Stimulated activated CD4-positive, alpha-beta T cell treated with anti-CD3 and anti-CD28 coated beads, TNF-alpha, amount 100 ng/mL, for 1 hour (primary cell): ENCODE measurements around the gene RTN4R.
"Not testable (repeated sequence)": the region's sequence is repeated elsewhere in the genome, so short reads cannot be mapped to it uniquely, and the experiment has no call there.

Source experiments
- DNase-seq, 3 donors: peaks; one replicate each; pipeline ENCODE4 v3.0.0-alpha.2; 2020; ENCODE audit warnings: low read depth in 3 of 3, low spot score in 1 of 3

The RTN4R gene

DNA sequence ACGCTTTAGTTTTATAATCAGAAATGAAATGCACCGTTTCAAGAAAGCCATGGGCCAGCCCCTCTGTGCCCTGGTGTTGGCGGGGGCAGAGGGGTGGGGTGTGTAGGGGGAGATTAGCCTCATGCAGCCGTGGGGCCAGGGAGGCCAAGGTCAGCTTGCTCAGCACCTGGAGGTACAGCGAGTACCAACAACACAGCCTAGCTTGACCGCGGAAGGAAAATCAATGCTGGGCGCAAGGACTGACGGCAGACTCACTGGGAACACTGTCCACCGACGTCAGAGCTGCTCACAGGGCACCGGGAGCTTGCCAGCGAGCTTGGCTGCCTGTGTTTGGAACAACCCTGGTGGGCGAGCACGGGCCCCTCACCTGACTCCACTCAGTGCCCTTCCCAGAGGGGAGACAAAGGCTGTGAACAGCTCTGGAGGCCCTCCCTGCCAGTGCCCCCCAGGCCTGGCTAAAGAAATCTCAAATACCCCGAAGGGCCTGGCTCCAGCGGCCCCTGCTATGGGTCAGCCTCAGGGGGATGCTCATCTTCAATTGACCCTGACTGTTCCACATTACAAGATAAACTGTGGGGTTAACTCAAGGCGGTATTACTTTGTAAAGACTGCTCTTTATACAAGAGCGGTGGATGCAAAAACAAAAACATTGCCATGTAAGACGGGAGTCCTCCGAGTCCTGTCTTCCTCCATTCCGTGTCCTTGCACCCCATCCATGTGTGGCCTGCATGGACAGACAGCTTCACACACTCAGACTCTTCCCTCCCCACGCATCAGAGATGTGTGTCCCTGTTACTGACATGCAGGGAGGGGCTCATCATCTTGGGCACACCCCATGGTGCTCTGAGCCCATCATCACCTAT lies 21.3 kb upstream of the RTN4R start:
- DNase-seq, result not testable (repeated sequence)

DNA sequence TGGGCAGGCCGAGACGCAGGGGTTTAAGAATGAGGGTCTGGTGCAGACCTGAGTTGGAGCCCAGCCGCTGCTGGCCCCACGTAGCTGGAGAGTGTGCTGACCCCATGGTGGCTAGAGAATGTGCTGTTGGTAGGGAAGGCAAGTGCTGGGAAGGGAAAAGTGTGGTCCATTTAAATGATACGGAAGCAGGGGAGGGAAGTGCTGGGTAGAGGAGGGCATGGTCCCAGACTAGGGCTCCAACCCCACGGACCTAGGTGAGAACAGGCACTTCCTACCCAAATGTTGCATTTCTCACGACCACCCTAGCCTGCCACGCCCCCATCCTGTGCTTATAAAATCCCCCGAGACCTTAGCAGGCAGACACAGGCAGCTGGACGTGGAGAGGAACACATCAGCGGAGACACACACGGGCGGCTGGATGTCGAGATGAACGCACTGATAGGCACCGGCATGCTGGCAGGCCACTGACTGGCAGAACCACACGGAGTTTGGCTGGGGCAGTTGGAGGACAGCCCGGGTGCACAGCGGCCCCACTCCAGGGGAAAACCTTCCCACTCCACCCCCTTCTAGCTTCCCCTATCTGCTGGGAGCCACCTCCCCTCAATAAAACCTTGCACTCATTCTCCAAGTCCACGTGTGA lies 18.8 kb upstream of the RTN4R start:
- DNase-seq, result not testable (repeated sequence)

DNA sequence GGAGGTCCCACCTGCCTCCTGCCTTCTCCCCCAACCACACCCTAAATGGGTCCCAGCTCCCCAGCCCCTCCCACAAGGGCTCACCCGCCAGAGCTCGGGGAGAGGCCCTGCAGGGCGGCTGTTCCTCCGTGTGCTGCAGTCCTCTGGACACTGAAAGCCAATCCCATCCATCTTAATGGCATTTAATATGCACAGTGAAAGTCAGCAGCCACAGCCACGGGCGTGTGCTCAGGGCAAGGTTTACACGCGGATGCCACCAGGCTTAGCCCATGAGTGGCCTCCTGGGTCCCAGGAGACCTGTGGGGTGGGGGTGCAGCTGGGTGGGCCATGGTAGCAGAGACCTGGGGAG lies 18.2 kb upstream of the RTN4R start:
- not testable (repeated sequence) for DNase-seq

DNA sequence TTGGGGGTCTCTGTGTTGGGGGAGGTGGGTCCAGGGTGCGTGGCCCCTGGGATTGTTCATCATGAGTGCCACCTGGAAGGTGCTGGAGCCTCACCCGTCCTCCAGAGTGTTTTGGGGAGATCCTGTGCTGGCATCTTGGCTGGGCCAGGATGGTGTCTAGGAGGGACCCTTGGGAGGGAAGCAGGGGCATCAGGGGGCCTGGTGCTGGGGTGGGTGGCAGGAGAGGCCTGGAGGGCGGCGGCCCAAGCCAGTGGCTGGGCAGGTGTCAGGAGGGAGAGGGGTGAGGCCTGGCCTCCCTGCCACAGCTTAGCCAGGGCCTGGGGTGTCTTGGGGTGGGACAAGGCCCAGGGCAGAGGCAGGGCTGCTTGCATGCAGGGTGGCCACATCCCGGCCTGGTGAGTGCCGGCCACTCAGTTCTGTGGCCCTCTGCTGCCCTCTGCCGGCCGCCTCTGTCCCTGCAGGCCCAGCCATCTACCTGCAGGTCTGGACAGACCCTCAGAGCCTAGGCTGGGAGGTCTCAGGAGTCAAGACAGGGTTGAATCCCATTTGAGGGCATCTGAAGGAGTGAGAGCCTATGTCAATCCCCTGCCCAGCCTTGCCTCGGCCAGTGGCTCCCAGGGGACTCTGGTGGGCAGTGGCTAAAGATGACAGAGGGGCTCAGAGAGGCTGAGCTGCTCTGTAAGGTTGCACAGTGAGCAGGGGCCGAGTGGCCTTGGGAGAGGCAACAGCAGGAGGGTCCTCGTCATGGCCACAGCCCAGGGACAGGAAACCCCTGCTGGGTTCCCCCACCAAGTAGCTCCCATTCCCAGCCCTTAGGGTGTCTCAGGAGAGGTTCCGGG lies 17.6 kb upstream of the RTN4R start:
- peak; percentile 48 to 85 (median 55) for DNase-seq

DNA sequence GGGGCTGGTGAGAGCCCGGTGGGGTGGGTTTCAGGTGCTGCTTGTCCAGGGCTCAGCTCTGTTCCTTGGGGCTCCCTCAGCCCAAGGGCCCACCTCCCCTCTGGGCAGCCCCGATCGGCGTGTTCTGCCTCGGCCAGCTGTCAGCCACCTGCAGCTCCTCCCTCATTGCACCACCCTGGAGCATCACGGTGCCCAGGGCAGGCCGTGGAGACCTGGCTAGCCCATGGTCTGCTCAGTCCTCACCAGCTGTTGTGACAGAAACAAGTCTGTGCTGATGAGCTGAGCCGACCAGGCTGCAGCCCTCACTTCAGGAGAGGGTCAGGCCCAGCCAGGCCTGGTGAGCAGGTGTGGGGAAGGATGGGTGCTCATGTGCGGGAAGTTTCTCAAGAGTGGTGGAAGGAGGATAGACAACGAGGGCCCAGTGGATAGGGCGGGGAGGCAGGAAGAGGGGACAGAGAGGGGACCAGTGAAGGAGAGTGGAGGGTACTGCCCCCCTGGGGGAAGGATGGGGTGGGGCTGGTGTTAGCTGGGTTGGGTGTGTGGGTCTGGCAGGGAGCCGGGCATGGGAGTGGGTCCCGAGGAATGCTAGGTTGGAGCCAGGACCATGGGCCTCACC lies 16.5 kb upstream of the RTN4R start:
- DNase-seq, result no peak

DNA sequence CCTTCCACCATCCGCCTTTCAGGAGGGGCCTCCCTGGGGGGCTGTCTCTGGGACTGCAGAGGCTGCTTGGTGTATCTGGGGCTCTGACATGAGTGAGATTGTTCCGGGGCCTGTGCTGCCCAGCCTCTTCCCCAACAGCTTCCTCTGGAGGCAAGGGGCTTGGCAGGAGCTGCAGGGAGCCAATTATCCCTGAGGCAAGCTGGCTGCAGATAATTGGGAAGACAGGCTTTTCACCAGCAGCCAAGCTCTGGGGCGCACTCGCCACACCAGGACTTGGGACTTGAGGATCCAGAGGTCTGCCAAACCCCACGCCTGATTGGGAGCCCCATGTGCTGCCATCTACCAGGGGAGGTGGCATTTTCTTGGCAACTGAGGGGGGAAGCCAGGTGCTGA lies 15.6 kb upstream of the RTN4R start:
- no peak for DNase-seq

DNA sequence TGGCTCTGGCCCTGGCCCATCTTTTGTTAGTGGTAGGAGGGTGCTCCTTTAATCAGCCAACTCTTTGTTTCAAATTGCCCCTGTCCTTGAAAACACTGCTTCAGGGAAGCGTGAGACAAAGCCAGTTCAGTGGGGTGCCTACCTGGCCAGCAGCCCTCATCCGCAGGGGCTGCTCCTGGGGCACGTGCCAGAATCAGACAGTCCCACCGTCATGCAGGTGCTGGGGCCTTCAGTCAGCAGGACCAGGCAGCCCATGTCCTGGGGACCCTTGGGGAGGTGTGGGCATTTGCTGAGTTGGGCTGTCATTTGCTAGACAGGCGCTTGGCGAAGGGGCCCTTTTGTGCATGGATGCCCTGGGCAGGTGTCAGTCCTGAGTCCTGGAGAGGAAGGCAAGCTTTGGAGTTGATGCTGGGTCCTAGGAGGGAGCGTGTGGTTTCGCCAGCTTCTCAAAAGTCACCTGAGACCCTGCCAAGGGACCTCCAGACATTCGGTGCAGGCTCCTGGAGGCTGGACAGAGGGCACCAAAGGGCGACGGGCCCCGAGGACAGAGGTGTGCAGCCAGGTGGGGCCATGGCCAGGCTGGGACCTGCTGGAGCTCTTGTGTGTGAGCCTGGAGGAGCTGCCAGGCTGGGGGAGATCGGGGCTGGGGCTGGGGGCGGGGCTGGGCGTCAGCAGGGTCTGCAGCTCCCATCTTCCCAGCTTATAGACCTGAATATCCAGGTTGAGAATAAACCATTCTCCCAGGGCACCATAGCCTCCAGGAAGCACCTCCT lies 15.0 kb upstream of the RTN4R start:
- DNase-seq, result no peak

DNA sequence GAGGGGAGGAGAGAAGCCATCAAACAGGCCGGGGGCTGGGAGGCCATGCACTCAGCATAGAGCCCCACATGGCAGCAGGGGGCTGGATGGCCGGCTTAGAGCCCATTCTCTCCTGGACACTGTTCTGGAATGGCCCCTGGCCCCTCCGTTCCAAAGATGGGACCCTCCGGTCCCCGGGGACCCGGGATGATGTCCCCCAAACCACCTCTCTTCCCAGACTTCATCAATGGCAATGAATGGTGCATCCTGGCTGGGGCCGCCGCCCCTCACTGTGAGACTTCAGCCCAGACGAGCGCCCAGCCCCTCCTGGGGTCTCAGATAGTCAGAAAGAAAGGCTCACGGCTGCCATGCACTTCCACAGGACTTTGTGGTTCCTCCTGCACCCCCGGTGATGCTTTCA lies 13.8 kb upstream of the RTN4R start:
- DNase-seq, result no peak

DNA sequence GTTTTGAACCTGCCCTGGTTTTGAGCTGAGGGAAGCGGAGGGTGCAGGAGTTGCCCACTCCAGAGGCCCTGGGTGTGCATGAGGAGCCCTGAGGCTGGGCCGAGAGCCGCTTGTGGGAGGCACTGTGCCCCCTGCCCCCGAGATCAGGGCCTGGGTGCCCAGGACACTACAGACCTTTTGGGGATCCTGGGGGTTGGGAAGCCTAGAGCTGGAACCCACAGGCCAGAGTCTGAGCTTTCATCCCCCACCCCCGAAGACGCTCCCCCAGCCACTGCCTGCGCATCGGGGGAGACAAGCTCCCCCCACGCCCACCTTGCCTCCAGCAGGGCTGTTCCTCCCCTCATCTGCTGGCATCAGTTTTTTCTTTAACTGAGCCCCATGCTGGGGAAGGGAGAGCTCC lies 13.4 kb upstream of the RTN4R start:
- not testable (repeated sequence) for DNase-seq

DNA sequence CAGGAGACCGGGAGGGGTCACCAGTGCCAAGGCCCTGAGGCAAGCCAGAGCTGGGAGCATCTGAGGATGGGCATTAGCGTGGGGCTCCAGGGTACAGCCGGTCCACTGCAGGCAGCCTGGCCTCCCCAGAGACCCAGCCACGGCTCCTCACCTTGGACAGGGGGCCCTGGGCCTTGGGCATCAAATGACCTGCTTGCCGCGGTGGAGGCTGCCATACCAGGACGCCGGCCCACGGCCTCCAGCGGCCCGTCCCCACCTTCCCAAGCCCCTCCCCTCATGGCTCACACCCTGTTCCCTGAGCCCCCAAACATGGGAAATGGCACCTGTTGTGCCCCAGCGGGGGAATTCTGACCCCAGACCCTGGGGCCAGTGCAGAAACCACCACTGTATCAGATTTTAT lies 12.7 kb upstream of the RTN4R start:
- DNase-seq, result no peak

DNA sequence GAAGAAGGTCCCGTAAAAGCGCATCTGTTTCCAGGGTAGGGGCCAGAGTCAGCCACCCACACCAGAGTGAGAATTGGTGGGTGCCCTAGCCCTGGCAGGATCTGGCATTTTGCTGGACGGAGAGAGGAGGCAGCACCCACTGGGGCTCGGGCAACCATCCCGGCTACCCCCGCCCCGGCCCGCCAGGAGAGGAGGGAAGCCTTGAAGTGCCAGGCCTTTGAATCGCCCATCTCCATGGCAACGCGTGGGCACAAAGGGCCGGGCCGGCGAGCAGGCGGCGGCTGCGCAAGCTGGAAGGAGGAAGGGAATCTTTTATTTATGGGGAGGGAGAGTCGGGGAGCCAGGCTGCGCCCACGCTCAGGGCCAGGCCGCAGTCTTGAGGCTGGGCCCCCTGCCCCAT lies 12.0 kb upstream of the RTN4R start:
- DNase-seq, result not testable (repeated sequence)

DNA sequence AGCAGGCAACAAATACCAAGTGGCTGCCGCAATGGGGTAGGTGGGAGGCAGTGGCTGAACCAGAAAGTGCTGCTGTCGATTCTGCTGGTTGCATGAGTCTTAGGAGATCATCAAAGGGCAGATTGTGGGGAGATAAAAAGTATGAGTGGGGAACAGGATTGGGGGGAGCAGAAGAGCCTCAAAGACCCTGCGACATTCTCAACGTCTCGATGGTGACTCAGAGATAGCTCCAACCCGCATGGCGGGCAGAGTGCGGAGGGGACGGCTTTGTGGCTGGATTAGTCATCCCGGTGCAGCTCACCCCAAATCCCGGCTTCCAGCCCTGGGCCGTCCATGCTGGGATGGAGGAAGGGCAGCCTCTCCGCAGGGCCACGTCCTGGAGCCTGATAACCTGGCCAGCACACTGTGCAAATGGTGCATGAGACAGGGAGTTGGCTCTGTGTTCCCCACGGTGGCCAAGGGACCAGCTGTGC lies 11.6 kb upstream of the RTN4R start:
- no peak for DNase-seq

DNA sequence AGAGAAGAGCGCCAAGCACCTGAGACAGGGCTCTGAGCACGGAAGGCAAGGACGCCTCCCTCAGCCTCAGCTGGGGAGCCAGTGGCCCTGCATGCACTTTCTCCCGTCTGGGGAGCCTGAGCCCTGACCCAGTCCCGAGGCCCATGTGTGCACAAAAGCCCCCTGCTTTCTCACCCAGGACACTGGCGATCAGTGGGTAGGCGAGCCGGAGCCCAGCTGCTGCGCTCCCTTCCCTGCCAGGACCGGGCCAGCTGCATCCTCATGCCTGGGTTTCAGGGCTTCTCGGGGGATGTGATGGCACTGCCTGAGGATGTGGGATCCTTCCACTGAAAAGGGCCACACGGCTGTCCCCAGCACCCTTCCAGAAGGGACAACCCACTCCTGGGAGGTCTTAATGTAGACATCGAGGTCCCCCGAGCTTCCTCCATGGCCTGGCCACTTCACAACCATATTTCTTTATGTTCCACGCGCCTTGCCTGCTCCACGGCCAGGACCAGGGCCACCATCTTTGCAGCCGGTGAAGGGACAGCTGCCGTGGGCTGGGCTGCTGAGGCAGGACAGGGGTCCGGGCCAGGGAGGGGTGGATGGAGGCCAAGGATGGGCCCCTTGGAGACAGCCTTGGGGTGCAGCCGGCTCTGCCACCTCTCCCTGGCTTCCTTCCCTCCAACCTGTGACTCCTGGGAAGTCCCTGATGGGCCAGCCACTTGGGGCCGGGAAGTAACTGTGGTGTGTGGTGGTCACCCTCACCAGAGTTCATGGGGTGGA lies 10.8 kb upstream of the RTN4R start:
- not testable (repeated sequence) for DNase-seq

DNA sequence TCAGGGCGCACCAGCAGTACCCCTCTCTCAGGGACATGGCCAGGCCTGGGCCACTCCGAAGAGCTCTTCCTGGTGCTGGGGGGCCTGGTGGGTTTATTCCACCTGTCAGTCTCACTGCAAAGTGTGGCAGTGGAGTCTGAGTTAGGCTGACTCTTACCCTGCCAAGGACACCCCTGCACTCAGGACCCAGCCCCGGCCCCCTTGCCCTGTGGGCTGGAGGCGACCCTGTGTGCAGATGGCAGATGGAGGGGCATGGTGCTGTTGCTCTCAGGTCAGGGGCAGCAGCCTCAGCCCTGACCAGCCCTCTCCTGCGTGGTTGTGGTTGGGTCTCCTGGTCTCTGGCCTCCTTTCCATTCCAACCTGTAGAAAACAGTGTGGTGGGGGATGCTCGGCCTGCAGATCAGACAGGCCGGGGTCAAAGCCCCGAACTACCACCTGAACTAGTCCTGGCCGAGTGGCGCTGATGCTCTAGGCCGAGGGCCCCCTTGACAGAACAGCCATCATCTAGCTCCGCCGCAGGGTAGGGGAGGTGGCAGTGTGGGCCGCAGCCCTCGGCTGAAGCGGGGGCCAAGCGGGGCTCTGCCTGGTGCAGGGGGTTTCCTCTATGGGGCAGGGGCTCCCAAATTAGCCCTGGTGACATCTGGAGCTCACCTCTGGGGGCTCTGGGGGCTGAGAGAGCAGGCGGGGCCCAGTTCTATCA lies 10.0 kb upstream of the RTN4R start:
- not testable (repeated sequence) for DNase-seq

DNA sequence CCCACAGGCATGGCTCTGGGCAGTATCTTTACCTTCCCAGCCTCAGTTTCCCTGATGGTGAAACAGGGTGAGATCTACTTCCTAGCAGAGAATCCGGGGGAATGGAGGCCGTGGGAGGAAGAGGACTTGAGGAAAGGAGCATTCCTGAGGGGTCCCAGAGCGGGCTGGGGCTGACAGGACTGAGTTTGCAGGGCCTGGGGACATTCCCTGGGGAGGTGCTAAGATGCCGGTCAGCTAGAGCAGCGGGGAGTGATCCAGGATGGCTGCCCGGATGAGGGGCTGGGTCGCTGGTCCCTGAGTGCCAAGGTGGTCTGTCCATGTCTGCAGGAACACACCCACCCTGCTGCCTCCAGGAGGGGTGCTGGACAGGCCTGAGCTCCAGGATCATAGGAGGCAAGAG lies 8.3 kb upstream of the RTN4R start:
- DNase-seq, result no peak

DNA sequence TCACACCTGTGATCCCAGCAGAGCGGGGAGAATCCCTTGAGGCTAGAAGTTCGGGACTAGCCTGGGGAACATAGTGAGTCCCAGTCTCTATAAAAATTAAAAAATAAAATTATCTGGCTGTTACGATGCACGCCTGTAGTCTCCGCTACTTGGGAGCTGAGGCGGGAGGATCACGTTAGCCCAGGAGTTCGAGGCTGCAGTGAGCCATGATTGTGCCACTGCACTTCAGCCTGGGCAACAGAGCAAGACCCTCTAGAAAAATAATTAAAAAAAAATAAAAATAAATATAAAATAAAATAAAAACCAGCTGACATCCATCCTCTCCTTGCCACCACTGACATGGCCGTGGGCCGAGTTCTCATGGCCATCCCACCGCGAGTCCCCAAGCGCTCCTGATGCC lies 7.7 kb upstream of the RTN4R start:
- DNase-seq, result no peak

DNA sequence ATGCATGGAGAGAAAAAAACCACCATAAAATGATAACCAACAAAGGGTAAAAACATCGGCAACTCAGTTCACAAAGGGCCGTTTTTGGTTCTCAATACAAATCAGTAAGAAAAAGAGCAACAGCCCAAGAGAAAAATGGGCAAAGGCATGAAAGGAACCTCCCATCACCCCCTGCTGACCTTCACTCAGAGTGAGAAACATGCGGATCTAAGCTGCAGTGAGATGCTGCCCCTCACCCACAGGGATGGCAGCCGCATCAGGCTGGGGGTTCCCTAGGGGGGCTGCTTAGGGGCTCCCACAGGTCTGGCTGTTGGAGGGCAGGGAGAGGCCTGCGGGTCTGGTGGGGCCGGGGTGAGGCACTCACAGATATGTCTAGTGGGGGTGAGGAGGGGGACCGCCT lies 7.2 kb upstream of the RTN4R start:
- DNase-seq, result not testable (repeated sequence)

DNA sequence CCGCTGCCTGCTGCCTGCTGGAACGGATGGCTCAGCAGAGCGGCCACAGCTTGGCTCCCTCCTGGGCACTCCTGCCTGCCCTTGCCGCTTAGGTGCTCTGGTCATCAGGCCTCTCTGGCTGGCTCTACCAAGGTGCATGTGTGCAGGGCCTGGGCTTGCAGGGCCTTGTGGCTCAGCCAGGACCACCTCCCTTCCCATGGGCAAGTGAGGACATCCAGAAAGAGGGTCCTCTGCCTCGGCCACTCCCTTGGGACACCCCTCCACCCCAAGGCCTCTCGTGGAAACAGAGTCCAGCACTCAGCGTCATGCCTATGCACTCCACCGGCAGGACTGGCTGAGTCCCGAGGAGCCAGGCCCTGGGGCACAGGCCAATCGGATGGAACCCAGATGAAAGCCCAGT lies 6.3 kb upstream of the RTN4R start:
- not testable (repeated sequence) for DNase-seq

DNA sequence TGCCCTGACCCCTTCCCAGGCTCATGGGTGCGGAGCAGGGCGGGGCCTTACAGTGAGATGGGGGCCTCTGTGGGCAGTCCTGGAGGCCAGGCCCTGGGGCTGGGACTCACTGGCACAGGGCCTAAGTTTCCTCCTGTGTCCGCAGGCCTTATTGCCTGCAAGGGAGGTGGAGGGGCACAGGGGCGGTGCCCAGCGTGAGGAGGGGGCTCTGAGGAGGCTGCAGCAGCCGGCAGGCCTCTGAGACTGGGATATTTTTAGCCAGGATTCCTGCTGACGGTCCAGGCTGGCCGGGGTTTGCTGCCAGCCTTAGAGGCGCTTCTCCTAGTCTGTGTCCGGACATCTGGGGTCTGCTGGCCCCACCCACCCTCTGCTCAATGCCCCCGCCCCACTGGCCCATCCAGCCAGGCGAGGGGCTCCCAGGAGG lies 5.7 kb upstream of the RTN4R start:
- no peak for DNase-seq
